Cardiac fibroblast (primary cell): ENCODE measurements around the gene CHRM4.

Experiments
- DNase-seq, 2 donors: peaks; one replicate each; pipeline versions ENCODE4 v3.0.0 to v3.0.0-alpha.2; 2010; ENCODE audit warnings: low read depth in 2 of 2
- H3K4me3 ChIP-seq, 2 donors: replicated peaks in 1 of 2; 1 replicate in 1 of 2; 2 replicates in 1 of 2; pipeline ENCODE4 v1.5.1; 2011; ENCODE audit warnings: low read depth in 2 of 2, low read length in 2 of 2, mild to moderate bottlenecking in 2 of 2, moderate library complexity in 1 of 2
- TF ChIP-seq, protein P1 (sequence below): IDR thresholded peaks from one replicate; pipeline ENCODE4 v1.5.1; 2011; ENCODE audit warnings: low read depth, mild to moderate bottlenecking, low read length, inconsistent platforms

The CHRM4 gene

DNA sequence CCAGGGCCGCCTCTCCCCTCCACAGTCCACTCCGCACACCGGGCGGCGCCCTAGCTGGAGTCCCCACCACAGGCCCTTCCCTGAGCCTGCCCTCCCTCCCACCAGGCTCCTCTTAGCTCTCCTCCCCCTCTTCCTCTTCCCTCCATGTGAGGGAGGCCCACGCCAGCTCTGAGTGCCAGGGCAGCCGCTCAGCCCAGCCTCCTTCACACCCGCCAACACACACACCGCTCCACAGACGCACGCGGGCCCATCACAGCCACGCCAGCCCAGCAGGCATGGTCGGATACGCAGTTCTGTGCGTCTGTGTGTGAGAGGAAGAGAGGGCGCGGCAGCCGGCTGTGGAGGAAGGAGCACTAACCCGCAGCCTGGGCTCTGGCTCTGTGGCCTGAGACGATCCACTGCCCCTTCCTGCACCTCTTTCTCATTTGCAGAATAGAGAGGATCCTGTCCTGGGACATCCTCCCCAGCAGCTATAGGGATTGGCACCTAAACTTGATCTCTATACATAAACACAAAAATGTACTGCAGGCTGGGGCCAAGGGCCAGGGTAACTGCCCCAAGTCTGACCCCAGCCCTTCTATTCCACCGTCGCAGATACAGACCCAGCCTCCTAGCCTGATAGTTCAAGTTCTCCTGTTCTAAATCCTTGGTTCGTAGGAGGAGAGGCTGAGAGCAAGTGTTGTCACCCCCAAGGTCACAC is 3.5 kb downstream of the CHRM4 start:
- TF ChIP-seq, protein P1, sequence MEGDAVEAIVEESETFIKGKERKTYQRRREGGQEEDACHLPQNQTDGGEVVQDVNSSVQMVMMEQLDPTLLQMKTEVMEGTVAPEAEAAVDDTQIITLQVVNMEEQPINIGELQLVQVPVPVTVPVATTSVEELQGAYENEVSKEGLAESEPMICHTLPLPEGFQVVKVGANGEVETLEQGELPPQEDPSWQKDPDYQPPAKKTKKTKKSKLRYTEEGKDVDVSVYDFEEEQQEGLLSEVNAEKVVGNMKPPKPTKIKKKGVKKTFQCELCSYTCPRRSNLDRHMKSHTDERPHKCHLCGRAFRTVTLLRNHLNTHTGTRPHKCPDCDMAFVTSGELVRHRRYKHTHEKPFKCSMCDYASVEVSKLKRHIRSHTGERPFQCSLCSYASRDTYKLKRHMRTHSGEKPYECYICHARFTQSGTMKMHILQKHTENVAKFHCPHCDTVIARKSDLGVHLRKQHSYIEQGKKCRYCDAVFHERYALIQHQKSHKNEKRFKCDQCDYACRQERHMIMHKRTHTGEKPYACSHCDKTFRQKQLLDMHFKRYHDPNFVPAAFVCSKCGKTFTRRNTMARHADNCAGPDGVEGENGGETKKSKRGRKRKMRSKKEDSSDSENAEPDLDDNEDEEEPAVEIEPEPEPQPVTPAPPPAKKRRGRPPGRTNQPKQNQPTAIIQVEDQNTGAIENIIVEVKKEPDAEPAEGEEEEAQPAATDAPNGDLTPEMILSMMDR, result no peak
- no peak overlapping the region for H3K4me3 ChIP-seq

DNA sequence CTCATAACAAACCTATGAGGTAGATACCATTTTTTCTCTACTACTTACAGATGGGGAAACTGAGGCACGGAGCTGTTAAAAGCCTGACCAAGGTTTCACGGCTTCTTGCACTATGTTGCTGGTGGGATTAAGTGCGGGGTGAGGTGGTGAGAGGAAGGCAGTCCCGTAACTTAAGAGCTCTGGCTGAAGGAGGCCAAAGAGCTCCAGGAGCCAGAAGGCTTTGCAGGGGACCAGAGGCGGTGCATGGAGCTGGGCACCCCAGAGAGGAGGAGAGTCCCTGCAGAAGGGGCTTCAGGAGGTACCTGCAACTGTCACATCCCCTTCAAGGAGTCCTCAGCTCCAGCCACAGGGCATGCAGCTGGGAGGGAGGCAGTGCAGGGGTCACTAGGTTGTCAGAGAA is 4.1 kb downstream of the CHRM4 start:
- DNase-seq, result no peak
- TF ChIP-seq, protein P1, result no peak
- H3K4me3 ChIP-seq, result no peak overlapping the region

More for the DNA sequence above, 3.5 kb downstream of the CHRM4 start:
- peak in 1 of 2 donors; percentile 41 for DNase-seq

DNA sequence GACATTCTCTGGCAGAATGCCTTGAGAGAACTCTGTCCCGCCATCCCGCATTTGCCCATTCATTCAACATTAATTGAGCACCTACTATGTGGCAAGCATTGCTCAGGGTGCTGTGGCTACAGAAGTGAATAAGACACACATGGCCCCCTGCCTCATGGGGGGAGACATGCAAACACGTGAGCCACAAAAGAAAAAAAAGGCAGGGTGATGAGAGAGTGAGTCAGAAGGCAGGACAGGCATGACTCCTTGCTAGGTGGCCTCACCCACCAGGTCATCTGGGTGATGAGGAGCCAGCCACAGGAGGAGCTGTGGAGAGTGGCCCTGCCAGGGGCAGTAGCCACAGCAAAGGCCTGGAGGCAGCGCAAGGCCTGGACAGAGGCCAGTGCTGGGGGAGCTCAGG is 4.9 kb downstream of the CHRM4 start:
- TF ChIP-seq, protein P1, result no peak
- peak in 1 of 2 donors; percentile 31 for DNase-seq
- H3K4me3 ChIP-seq, result no peak overlapping the region

DNA sequence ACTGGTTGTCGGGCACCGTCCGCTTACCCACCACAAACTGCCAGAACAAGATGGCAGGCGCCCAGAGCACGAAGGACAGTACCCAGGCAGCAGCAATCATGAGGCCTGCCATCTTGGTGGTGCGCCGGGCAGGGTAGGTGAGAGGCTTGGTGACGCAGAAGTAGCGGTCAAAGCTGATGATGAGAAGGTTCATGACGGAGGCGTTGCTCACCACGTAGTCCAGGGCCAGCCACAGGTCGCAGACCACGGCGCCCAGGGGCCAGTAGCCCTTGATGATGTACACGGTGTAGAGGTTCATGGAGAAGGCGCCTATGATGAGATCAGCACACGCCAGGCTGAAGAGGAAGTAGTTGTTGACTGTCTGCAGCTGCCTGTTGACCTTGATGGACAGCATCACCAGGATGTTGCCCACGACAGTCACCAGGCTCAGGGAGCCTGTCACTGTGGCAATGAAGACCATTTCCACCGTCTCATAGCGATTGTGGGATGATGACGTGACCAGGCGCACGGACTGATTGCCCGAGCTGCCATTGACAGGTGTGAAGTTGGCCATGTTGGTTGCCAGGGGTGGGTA is 5.5 kb downstream of the CHRM4 start:
- no peak overlapping the region for H3K4me3 ChIP-seq
- DNase-seq, result no peak
- TF ChIP-seq, protein P1, result no peak

DNA sequence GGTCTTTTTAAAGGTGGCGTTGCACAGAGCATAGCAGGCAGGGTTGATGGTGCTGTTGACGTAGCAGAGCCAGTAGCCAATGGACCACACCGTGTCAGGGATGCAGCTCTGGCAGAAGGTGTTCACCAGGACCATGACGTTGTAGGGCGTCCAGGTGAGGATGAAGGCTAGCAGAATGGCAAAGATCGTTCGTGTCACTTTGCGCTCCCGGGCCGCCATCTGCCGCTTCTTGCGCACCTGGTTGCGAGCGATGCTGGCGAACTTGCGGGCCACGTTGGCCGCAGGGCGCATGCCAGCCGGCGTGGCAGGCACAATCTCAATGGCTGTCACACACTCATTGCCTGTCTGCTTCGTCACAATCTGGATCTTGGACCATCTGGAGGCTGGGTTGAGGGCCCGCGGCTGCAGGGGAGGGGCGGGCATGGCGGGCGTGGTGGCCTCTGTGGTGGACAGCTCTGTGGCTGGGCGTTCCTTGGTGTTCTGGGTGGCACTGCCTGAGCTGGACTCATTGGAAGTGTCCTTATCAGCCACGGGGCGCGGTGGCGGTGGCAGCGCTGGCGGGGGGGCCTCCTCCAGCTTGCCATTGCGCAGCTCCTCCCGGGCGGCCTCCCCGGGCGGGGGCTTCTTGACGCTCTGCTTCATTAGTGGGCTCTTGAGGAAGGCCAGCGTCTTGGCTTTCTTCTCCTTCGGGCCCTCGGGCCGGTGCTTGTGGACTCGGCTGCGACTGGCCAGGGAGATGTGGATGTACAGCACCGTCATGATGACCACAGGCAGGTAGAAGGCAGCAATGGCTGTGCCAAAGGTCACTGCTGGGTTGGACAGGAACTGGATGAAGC is 6.2 kb downstream of the CHRM4 start:
- TF ChIP-seq, protein P1, result no peak
- no peak overlapping the region for H3K4me3 ChIP-seq
- DNase-seq, result no peak

DNA sequence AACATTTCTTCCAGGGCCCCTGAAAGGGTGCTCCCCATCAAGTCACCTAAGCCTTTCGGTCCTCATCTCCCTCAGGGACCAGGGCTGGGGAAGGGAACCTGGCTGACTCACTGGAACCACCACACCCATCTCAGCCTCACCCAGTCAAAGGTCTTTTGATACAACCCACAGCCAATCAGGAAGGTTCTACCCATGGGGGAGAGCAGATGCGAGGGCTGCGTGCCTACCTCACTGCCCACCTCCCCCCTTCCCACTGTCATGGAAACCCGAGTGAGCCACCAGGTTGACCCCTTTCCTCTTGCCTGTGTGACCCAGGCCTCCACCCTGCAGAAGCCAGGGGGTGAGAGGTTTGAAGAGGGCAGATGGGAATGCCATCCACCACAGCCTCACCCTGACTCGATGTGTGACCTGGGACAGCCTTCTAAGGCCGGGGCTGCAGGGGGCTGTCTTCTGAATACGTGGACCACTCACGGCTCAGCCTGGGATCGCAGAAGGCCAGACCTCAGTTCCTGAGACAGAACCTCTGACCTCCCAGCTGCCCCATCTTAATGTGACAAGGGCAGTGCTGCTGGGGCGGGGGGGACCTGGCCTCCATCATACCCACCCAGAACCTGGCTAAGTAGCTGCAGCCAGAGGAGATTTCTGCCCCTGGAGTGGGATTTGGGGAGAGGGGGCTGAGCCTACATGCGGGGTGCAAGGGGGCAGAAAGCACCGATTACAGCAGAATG is 7.4 kb downstream of the CHRM4 start:
- DNase-seq, result no peak
- no peak overlapping the region for H3K4me3 ChIP-seq
- TF ChIP-seq, protein P1, result no peak
